Measurements from ENCODE around the gene RFLNA. TPM values are rescaled to one million over a fixed set of nuclear protein-coding genes. Genes with fewer than 3 reads are reported as not detected.

The RFLNA gene
- total RNA-seq, 4 donors from 2014 or later, result 0.15 to 1.1 (median 0.23) TPM

- TF ChIP-seq POLR2A (IDR thresholded peaks at IDR 0.05) (no peak), CTCF (IDR thresholded peaks at IDR 0.05 in 4 of 5, conservative IDR thresholded peaks at IDR 0.05 in 1 of 5) (no peak)
- Histone ChIP-seq H3K27ac (peak overlapping the region in 1 of 4 donors; percentile 27), H3K27me3 (no peaks in the 10 kb centered on the region), H3K9me3 (no peaks in the 10 kb centered on the region), H3K36me3 (peaks cover 0 to 92% of the 10 kb centered on the region in 2 donors), H3K4me1 (peaks cover 12% of the 10 kb centered on the region in 2 donors), H3K4me3 (no peak overlapping the region)
- intact Hi-C loops (cut with DNase I; ENCODE audit: low total_unique reads) (no loop called here), in situ Hi-C loops (cut with MboI; ENCODE audit: low sequenced_read_pairs in 4 of 4) (no loop called here)
- no peak for DNase-seq
- no peak for ATAC-seq
Measured at GRCh38 chr12:124332900-124333299, 38.0 kb downstream of the RFLNA start.

GRCh38 chr12:124333724-124334123 lies 38.8 kb downstream of the RFLNA start:
- Histone ChIP-seq H3K27ac (no peak overlapping the region), H3K4me3 (no peak overlapping the region), H3K27me3 (no peaks in the 10 kb centered on the region), H3K36me3 (peaks cover 0 to 86% of the 10 kb centered on the region in 2 donors), H3K4me1 (peaks cover 4 to 5% of the 10 kb centered on the region in 2 donors), H3K9me3 (no peaks in the 10 kb centered on the region)
- intact Hi-C loops (cut with DNase I; ENCODE audit: low total_unique reads) (no loop called here), in situ Hi-C loops (cut with MboI; ENCODE audit: low sequenced_read_pairs in 4 of 4) (no loop called here)
- ATAC-seq (no peak), DNase-seq (no peak)
- TF ChIP-seq POLR2A (IDR thresholded peaks at IDR 0.05) (no peak), CTCF (IDR thresholded peaks at IDR 0.05 in 4 of 5, conservative IDR thresholded peaks at IDR 0.05 in 1 of 5) (no peak)

GRCh38 chr12:124334266-124334665 lies 39.4 kb downstream of the RFLNA start:
- in situ Hi-C loops (cut with MboI; ENCODE audit: low sequenced_read_pairs in 4 of 4), result no loop called here
- no peaks in the 10 kb centered on the region for H3K4me1 ChIP-seq
- peaks cover 0 to 85% of the 10 kb centered on the region in 2 donors for H3K36me3 ChIP-seq
- DNase-seq, result no peak
- TF ChIP-seq POLR2A (IDR thresholded peaks at IDR 0.05), result no peak
- no peak for TF ChIP-seq CTCF (IDR thresholded peaks at IDR 0.05 in 4 of 5, conservative IDR thresholded peaks at IDR 0.05 in 1 of 5)
- H3K9me3 ChIP-seq, result no peaks in the 10 kb centered on the region
- intact Hi-C loops (cut with DNase I; ENCODE audit: low total_unique reads), result no loop called here
- no peak for ATAC-seq
- no peak overlapping the region for H3K4me3 ChIP-seq
- H3K27ac ChIP-seq, result no peak overlapping the region
- H3K27me3 ChIP-seq, result no peaks in the 10 kb centered on the region

GRCh38 chr12:124334976-124335375 lies 40.1 kb downstream of the RFLNA start:
- in situ Hi-C loops (cut with MboI; ENCODE audit: low sequenced_read_pairs in 4 of 4) (no loop called here), intact Hi-C loops (cut with DNase I; ENCODE audit: low total_unique reads) (no loop called here)
- TF ChIP-seq POLR2A (IDR thresholded peaks at IDR 0.05), result no peak
- TF ChIP-seq CTCF (IDR thresholded peaks at IDR 0.05 in 4 of 5, conservative IDR thresholded peaks at IDR 0.05 in 1 of 5), result no peak
- no peaks in the 10 kb centered on the region for H3K9me3 ChIP-seq
- peaks cover 0 to 85% of the 10 kb centered on the region in 2 donors for H3K36me3 ChIP-seq
- H3K27ac ChIP-seq, result peak overlapping the region in 2 of 4 donors; percentile 18 to 34
- no peak for ATAC-seq
- H3K4me3 ChIP-seq, result no peak overlapping the region
- no peaks in the 10 kb centered on the region for H3K4me1 ChIP-seq
- H3K27me3 ChIP-seq, result no peaks in the 10 kb centered on the region
- DNase-seq, result no peak
